ENCODE measurements around the gene PCDH1.

DNA sequence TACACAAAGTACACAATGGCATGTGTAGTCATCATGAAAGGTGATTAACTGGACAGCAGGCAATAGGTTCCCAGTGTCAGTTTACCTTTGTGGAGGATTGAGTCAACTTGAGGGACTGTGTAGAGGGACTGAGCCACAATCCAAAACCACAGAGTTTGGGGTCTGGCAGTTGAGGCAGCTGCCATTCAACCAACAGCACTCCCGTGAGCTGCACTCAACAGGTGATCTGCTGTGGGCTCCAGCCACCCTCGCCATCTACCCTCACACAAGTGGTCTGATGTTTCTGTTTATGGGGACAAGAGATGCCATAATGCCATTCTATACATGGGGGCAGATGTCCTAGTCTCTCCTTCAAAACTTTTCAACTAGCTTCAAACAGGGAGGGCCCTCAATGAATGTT lies 42.6 kb upstream of the PCDH1 start:
- TF ChIP-seq, protein P1, sequence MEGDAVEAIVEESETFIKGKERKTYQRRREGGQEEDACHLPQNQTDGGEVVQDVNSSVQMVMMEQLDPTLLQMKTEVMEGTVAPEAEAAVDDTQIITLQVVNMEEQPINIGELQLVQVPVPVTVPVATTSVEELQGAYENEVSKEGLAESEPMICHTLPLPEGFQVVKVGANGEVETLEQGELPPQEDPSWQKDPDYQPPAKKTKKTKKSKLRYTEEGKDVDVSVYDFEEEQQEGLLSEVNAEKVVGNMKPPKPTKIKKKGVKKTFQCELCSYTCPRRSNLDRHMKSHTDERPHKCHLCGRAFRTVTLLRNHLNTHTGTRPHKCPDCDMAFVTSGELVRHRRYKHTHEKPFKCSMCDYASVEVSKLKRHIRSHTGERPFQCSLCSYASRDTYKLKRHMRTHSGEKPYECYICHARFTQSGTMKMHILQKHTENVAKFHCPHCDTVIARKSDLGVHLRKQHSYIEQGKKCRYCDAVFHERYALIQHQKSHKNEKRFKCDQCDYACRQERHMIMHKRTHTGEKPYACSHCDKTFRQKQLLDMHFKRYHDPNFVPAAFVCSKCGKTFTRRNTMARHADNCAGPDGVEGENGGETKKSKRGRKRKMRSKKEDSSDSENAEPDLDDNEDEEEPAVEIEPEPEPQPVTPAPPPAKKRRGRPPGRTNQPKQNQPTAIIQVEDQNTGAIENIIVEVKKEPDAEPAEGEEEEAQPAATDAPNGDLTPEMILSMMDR (IDR thresholded peaks at IDR 0.05): no peak
- TF ChIP-seq POLR2A (IDR thresholded peaks at IDR 0.05): no peak
